Heart left ventricle (tissue), 16 donors: ENCODE data around the gene MAP3K5. TPM values are rescaled to one million over a fixed set of nuclear protein-coding genes. Genes with fewer than 3 reads are reported as not detected.

Experiments used
- ATAC-seq, 4 donors: fragments of 200-7000 bp; cut with Tn5 transposase; one replicate each; pipeline ENCODE4 v1.9.1; 2020 to 2022; ENCODE audit warnings: moderate library complexity in 4 of 4, mild to moderate bottlenecking in 3 of 4, moderate number of reproducible peaks in 1 of 4
- DNase-seq, 5 donors: peaks; one replicate each; pipeline ENCODE4 v3.0.0-alpha.2; 2020
- H3K27ac ChIP-seq, 12 donors: fragments of 200-600 bp; sonication (generic) in 4 of 12; one replicate each; pipeline versions ENCODE4 v1.5.0 to v1.8.0; 2016 to 2022; ENCODE audit warnings: mild to moderate bottlenecking in 2 of 12
- H3K27me3 ChIP-seq, 9 donors: fragments of 200-600 bp; sonication (generic) in 2 of 9; one replicate each; pipeline versions ENCODE4 v1.5.1 to v1.8.0; 2016 to 2022; ENCODE audit warnings: mild to moderate bottlenecking in 3 of 9
- H3K36me3 ChIP-seq, 9 donors: fragments of 200-600 bp; sonication (generic) in 2 of 9; one replicate each; pipeline versions ENCODE4 v1.5.0 to v1.8.0; 2018 to 2022; ENCODE audit warnings: mild to moderate bottlenecking in 2 of 9
- H3K4me1 ChIP-seq, 12 donors: fragments of 200-600 bp; sonication (generic) in 4 of 12; one replicate each; pipeline versions ENCODE4 v1.5.0 to v1.8.0; 2016 to 2022; ENCODE audit warnings: mild to moderate bottlenecking in 3 of 12
- H3K4me3 ChIP-seq, 12 donors: fragments of 200-600 bp; sonication (generic) in 4 of 12; one replicate each; pipeline versions ENCODE4 v1.5.0 to v1.8.0; 2017 to 2022; ENCODE audit warnings: mild to moderate bottlenecking in 9 of 12, moderate library complexity in 4 of 12
- H3K9me3 ChIP-seq, 12 donors: fragments of 200-600 bp; sonication (generic) in 4 of 12; one replicate each; pipeline versions ENCODE4 v1.5.0 to v1.8.0; 2016 to 2022; ENCODE audit warnings: mild to moderate bottlenecking in 1 of 12
- CTCF ChIP-seq, 12 donors: fragments of 200-600 bp; sonication (generic) in 4 of 12; IDR thresholded peaks; one replicate each; pipeline versions ENCODE4 v1.5.0 to v1.8.0; 2018 to 2022; ENCODE audit warnings: antibody characterized with exemption in 12 of 12, mild to moderate bottlenecking in 5 of 12
- POLR2A ChIP-seq, 2 donors: fragments of 450-650 bp; IDR thresholded peaks; one replicate each; pipeline ENCODE4 v1.6.1; 2017; ENCODE audit warnings: antibody characterized with exemption in 2 of 2, mild to moderate bottlenecking in 2 of 2, moderate library complexity in 2 of 2
- WGBS, 4 donors: extraction: QIAGEN DNeasy Blood & Tissue Kit in 2 of 4; methylation state at CpG; one replicate each; pipeline versions ENCODE4 v1.1.5 to v1.1.7; 2013 to 2018; 5-methylcytosine and 5-hydroxymethylcytosine counted together
- intact Hi-C, 10 donors: fragments of 100-400 bp; cut with DNase I; formaldehyde crosslinking; loops; one replicate each; pipeline versions ENCODE4 v1.11.1 to v1.14.2; 2022
- polyA plus RNA-seq, 2 donors: library from polyadenylated mRNA; stranded (reverse); fragments of 200-250 nt; gene quantifications; one replicate each; pipeline ENCODE4 v1.2.3, GENCODE V29; 2013
- total RNA-seq, 9 donors: library from RNA; depleted of rRNA in 2 of 9; stranded (reverse); fragments of >200 nt in 2 of 9; fragmentation: NEBNext Ultra II Directional in 3 of 9; extraction: Animal tissue kit (Norgen Biotek cat#: 25700) in 3 of 9; gene quantifications; one replicate each; pipeline versions ENCODE4 v1.1.0 to v1.2.4, GENCODE V29; 2016 to 2023
- donor health status: ischemic (EF 13 %, LVEDD 7.1; RV severe dilation, severe dysfunction).
- donor health status: healthy with polysubstance abuse.
- donor health status: DM: no; HTN: yes; CAD: no.
- donor health status: DM: no; HTN: no; CAD: no.
- donor health status: ischemic (EF 25% LVEDD 6.9; RV normal size, moderate dysfunction).
- donor health status: ischemic (EF 25% LVEDD 5.7; RV mildly dilated, moderate dysfunction).
- donor health status: healthy.
- donor health status: DM: yes; HTN: yes; CAD: no.
- donor health status: ischemic (EF 35%, LVEDD 5.7; RV mildly dilated, moderate dysfunction).
- donor health status: nonischemic (EF 11% LVEDD 7.7; RV severe dilation, severe dysfunction).
- donor health status: DM: yes; HTN: yes; CAD: no.
- donor health status: PGD.
- donor health status: ischemic (EF 29% LVEDD 5.4; RV normal size, mild dysfunction).
- donor health status: nonischemic (EF 23%, LVEDD 6.1; RV moderate dilation, normal function).

The MAP3K5 gene
- total and polyA plus RNA-seq, 11 donors = 7.1 to 34.1 (median 27.8) TPM

- no peak for TF ChIP-seq POLR2A (IDR thresholded peaks at IDR 0.05)
- Histone ChIP-seq H3K4me3 (no peak overlapping the region), H3K4me1 (peaks cover 0 to 41% (median 9%) of the 10 kb centered on the region in 12 donors), H3K27me3 (no peaks in the 10 kb centered on the region), H3K36me3 (peaks cover 0 to 23% (median 11%) of the 10 kb centered on the region in 9 donors), H3K9me3 (no peaks in the 10 kb centered on the region), H3K27ac (no peak overlapping the region)
- DNase-seq = no peak
- intact Hi-C loops = loop anchor here in 1 of 10 donors (10.0 kb wide), 1 partner anchor 187 kb away; the partner anchor contains the start of gene MAP3K5
- ATAC-seq = no peak
- 81 to 92% (median 85%) methylated on average over 3 of the region's 3 CpGs for WGBS, 4 donors
Measured at GRCh38 chr6:136607204-136607931, 184.9 kb downstream of the MAP3K5 start.

GRCh38 chr6:136604928-136605510 is 187.3 kb downstream of the MAP3K5 start:
- Histone ChIP-seq H3K9me3 (no peaks in the 10 kb centered on the region), H3K27ac (peak overlapping the region in 6 of 12 donors; percentile 3 to 47 (median 24)), H3K36me3 (peaks cover 0 to 30% (median 12%) of the 10 kb centered on the region in 9 donors), H3K27me3 (no peaks in the 10 kb centered on the region), H3K4me3 (no peak overlapping the region), H3K4me1 (peaks cover 0 to 41% (median 15%) of the 10 kb centered on the region in 12 donors)
- WGBS, 4 donors = 55 to 67% (median 57%) methylated on average over 5 of the region's 5 CpGs
- ATAC-seq = peak in 2 of 4 donors; percentile 28 to 41
- no peak for DNase-seq
- TF ChIP-seq POLR2A (IDR thresholded peaks at IDR 0.05) = no peak
- TF ChIP-seq CTCF (IDR thresholded peaks at IDR 0.05) = no peak
- intact Hi-C loops = loop anchor here in 1 of 10 donors (10.0 kb wide), 1 partner anchor 190 kb away; the partner anchor contains the start of gene MAP3K5

- no peak for DNase-seq
- peaks cover 0 to 38% (median 13%) of the 10 kb centered on the region in 12 donors for H3K4me1 ChIP-seq
- no peak overlapping the region for H3K4me3 ChIP-seq
- intact Hi-C loops = loop anchor here in 1 of 10 donors (10.0 kb wide), 1 partner anchor 190 kb away; the partner anchor contains the start of gene MAP3K5
- no peaks in the 10 kb centered on the region for H3K27me3 ChIP-seq
- H3K27ac ChIP-seq = peak overlapping the region in 4 of 12 donors; percentile 3 to 47 (median 11)
- TF ChIP-seq POLR2A (IDR thresholded peaks at IDR 0.05) = no peak
- H3K9me3 ChIP-seq = no peaks in the 10 kb centered on the region
- peak in 1 of 4 donors; percentile 28 for ATAC-seq
- 63 to 84% (median 70%) methylated on average over 1 of the region's 1 CpG for WGBS, 4 donors
- peaks cover 0 to 30% (median 12%) of the 10 kb centered on the region in 9 donors for H3K36me3 ChIP-seq
Measured at GRCh38 chr6:136604328-136604825, 187.9 kb downstream of the MAP3K5 start.

GRCh38 chr6:136600818-136601217 is 191.5 kb downstream of the MAP3K5 start:
- H3K27ac ChIP-seq = peak overlapping the region in 6 of 12 donors; percentile 4 to 65 (median 24)
- H3K36me3 ChIP-seq = peaks cover 0 to 36% (median 15%) of the 10 kb centered on the region in 9 donors
- peak in 3 of 4 donors; percentile 37 to 62 (median 58) for ATAC-seq
- intact Hi-C loops = loop anchor here in 1 of 10 donors (10.0 kb wide), 1 partner anchor 194 kb away; the partner anchor contains the start of gene MAP3K5
- peaks cover 0 to 35% (median 13%) of the 10 kb centered on the region in 12 donors for H3K4me1 ChIP-seq
- H3K4me3 ChIP-seq = no peak overlapping the region
- no peaks in the 10 kb centered on the region for H3K27me3 ChIP-seq
- no peak for DNase-seq
- 44 to 63% (median 52%) methylated on average over 3 of the region's 3 CpGs for WGBS, 4 donors
- TF ChIP-seq CTCF (IDR thresholded peaks at IDR 0.05) (no peak), POLR2A (IDR thresholded peaks at IDR 0.05) (no peak)
- no peaks in the 10 kb centered on the region for H3K9me3 ChIP-seq
